Endodermal cell (in vitro differentiated cells): ENCODE results near the gene RPL27. TPM values are rescaled to one million over a fixed set of nuclear protein-coding genes. Genes with fewer than 3 reads are reported as not detected.

Experiments
- DNase-seq: peaks from one replicate; pipeline ENCODE4 v3.0.0-alpha.2; 2017
- H3K27ac ChIP-seq: 2 replicates; pipeline ENCODE4 v1.5.1; 2013; ENCODE audit warnings: mild to moderate bottlenecking, low read depth, low read length, moderate library complexity
- H3K27me3 ChIP-seq: 2 replicates; pipeline ENCODE4 v1.6.1; 2013; ENCODE audit warnings: mild to moderate bottlenecking, low read length, moderate library complexity; ENCODE audit not compliant: insufficient read depth, control insufficient read depth, poor library complexity, severe bottlenecking
- H3K36me3 ChIP-seq: 2 replicates; pipeline ENCODE4 v1.7.0; 2013; ENCODE audit warnings: mild to moderate bottlenecking, low read length, moderate library complexity; ENCODE audit not compliant: control insufficient read depth, insufficient read depth
- H3K4me1 ChIP-seq: one replicate; pipeline ENCODE4 v1.7.0; 2013; ENCODE audit warnings: low read length; ENCODE audit not compliant: control insufficient read depth, insufficient read depth
- H3K4me3 ChIP-seq: 2 replicates; pipeline ENCODE4 v1.5.1; 2013; ENCODE audit warnings: mild to moderate bottlenecking, low read length, moderate library complexity
- H3K9ac ChIP-seq: 2 replicates; pipeline ENCODE4 v1.6.1; 2013; ENCODE audit warnings: mild to moderate bottlenecking, low read length, moderate library complexity; ENCODE audit not compliant: poor library complexity, severe bottlenecking; ENCODE audit errors: extremely low read depth
- H3K9me3 ChIP-seq: 2 replicates; pipeline ENCODE4 v1.6.1; 2013; ENCODE audit warnings: mild to moderate bottlenecking, low read length, moderate library complexity; ENCODE audit not compliant: control insufficient read depth
- H3K27ac Mint-ChIP-seq: 2 replicates; pipeline ENCODE4 v1.8.0; 2020; ENCODE audit warnings: mixed read lengths
- H3K27me3 Mint-ChIP-seq: 2 replicates; pipeline ENCODE4 v1.8.0; 2021; ENCODE audit warnings: mild to moderate bottlenecking, mixed read lengths; ENCODE audit not compliant: insufficient read depth
- H3K36me3 Mint-ChIP-seq: 2 replicates; pipeline ENCODE4 v1.8.0; 2020; ENCODE audit warnings: low read depth, mixed read lengths
- H3K4me1 Mint-ChIP-seq: 2 replicates; pipeline ENCODE4 v1.8.0; 2020; ENCODE audit warnings: mixed read lengths
- H3K4me3 Mint-ChIP-seq: 2 replicates; pipeline ENCODE4 v1.8.0; 2020; ENCODE audit warnings: mild to moderate bottlenecking, moderate library complexity, mixed read lengths
- H3K9me3 Mint-ChIP-seq: 2 replicates; pipeline ENCODE4 v1.8.0; 2020; ENCODE audit warnings: mild to moderate bottlenecking, mixed read lengths
- WGBS, 2 experiments: methylation state at CpG; one replicate each; pipeline versions ENCODE4 v1.1.5 to v1.1.7; 2013; ENCODE audit warnings: missing lambda C conversion rate in 2 of 2, mixed read lengths in 1 of 2; ENCODE audit not compliant: insufficient coverage in 1 of 2, insufficient read length in 1 of 2; 5-methylcytosine and 5-hydroxymethylcytosine counted together
- total RNA-seq, 2 donors: library from RNA; stranded (reverse); fragmentation: NEBNext Ultra II Directional in 1 of 2; extraction: Animal tissue kit (Norgen Biotek cat#: 25700) in 1 of 2; gene quantifications; 2 replicates in 1 of 2; 3 replicates in 1 of 2; pipeline ENCODE4 v1.2.1, GENCODE V29; 2021
- TF ChIP-seq, protein P1 (sequence below): fragments of 200-600 bp; sonication (generic); conservative IDR thresholded peaks from 2 replicates; pipeline ENCODE4 v1.5.0; 2021; ENCODE audit warnings: antibody characterized with exemption, mild to moderate bottlenecking

RPL27 gene
- total RNA-seq, 2 donors from 2014 or later = 1,077 to 1,196 TPM

DNA sequence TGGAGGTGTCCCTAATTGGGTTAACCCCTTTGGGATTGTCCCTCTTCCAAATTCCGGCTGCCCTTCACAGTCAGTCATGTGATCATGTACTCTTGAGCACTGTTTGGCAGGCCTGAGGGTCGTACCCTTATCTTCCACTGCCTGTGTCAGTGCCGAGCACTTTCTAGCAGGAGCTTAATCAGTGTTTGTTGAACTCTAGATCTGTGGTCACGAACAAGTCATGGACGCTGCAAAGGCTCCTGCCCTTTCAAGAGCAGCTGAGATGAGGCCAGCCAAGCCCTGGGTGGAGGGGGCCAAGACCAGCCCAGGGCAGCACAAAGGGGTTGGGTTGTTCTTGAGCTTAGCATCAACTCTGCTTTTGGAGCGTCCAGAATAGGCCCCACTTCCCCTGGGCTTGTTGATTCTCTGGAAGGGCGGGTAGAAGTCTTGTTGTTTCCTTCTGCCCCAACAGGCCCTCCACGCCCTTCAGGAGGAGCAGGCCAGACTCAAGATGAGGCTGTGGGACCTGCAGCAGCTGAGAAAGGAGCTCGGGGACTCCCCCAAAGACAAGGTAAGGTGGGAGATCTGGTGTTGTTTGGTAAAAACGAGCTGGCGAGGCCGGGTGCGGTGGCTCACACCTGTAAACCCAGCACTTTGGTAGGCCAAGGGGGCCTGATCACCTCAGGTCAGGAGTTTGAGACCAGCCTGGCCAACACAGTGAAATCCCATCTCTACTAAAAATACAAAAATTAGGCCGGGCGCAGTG, 13.7 kb downstream of the RPL27 start:
- H3K27ac ChIP-seq = no peak overlapping the region
- peaks cover 21% of the 10 kb centered on the region for H3K4me1 Mint-ChIP-seq
- H3K4me3 Mint-ChIP-seq = no peak overlapping the region
- H3K9me3 Mint-ChIP-seq = no peaks in the 10 kb centered on the region
- H3K9ac ChIP-seq = no peak overlapping the region
- peaks cover 23% of the 10 kb centered on the region for H3K36me3 ChIP-seq
- 92 to 94% methylated on average over 14 to 15 of the region's 15 CpGs for WGBS, 2 experiments
- no peaks in the 10 kb centered on the region for H3K9me3 ChIP-seq
- H3K4me1 ChIP-seq = peaks cover 1% of the 10 kb centered on the region
- TF ChIP-seq, protein P1, sequence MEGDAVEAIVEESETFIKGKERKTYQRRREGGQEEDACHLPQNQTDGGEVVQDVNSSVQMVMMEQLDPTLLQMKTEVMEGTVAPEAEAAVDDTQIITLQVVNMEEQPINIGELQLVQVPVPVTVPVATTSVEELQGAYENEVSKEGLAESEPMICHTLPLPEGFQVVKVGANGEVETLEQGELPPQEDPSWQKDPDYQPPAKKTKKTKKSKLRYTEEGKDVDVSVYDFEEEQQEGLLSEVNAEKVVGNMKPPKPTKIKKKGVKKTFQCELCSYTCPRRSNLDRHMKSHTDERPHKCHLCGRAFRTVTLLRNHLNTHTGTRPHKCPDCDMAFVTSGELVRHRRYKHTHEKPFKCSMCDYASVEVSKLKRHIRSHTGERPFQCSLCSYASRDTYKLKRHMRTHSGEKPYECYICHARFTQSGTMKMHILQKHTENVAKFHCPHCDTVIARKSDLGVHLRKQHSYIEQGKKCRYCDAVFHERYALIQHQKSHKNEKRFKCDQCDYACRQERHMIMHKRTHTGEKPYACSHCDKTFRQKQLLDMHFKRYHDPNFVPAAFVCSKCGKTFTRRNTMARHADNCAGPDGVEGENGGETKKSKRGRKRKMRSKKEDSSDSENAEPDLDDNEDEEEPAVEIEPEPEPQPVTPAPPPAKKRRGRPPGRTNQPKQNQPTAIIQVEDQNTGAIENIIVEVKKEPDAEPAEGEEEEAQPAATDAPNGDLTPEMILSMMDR = no peak
- H3K27me3 ChIP-seq = no peaks in the 10 kb centered on the region
- DNase-seq = peak; percentile 43
- H3K4me3 ChIP-seq = no peak overlapping the region
- H3K27me3 Mint-ChIP-seq = no peaks in the 10 kb centered on the region
- H3K36me3 Mint-ChIP-seq = peaks cover 24% of the 10 kb centered on the region
- H3K27ac Mint-ChIP-seq = no peak overlapping the region

DNA sequence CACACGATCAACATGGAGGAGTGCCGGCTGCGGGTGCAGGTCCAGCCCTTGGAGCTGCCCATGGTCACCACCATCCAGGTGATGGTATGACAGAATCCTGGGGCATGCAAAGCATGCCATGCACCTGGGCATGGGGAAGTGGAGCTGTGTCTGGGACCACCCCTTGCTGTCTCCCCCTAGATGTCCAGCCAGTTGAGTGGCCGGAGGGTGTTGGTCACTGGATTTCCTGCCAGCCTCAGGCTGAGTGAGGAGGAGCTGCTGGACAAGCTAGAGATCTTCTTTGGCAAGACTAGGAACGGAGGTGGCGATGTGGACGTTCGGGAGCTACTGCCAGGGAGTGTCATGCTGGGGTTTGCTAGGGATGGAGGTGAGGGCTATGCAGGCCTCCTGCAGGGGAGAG, 15.1 kb downstream of the RPL27 start:
- H3K4me1 Mint-ChIP-seq = peaks cover 18% of the 10 kb centered on the region
- peak overlapping the region; percentile 80 for H3K27ac Mint-ChIP-seq
- H3K36me3 Mint-ChIP-seq = peaks cover 32% of the 10 kb centered on the region
- Histone ChIP-seq H3K4me3 (no peak overlapping the region), H3K27me3 (no peaks in the 10 kb centered on the region), H3K9ac (no peak overlapping the region), H3K27ac (peak overlapping the region; percentile 10), H3K36me3 (peaks cover 32% of the 10 kb centered on the region), H3K9me3 (no peaks in the 10 kb centered on the region), H3K4me1 (no peaks in the 10 kb centered on the region)
- H3K9me3 Mint-ChIP-seq = no peaks in the 10 kb centered on the region
- 90 to 96% methylated on average over 4 to 8 of the region's 8 CpGs for WGBS, 2 experiments
- TF ChIP-seq, protein P1 = no peak
- DNase-seq = no peak
- H3K4me3 Mint-ChIP-seq = no peak overlapping the region
- no peaks in the 10 kb centered on the region for H3K27me3 Mint-ChIP-seq

DNA sequence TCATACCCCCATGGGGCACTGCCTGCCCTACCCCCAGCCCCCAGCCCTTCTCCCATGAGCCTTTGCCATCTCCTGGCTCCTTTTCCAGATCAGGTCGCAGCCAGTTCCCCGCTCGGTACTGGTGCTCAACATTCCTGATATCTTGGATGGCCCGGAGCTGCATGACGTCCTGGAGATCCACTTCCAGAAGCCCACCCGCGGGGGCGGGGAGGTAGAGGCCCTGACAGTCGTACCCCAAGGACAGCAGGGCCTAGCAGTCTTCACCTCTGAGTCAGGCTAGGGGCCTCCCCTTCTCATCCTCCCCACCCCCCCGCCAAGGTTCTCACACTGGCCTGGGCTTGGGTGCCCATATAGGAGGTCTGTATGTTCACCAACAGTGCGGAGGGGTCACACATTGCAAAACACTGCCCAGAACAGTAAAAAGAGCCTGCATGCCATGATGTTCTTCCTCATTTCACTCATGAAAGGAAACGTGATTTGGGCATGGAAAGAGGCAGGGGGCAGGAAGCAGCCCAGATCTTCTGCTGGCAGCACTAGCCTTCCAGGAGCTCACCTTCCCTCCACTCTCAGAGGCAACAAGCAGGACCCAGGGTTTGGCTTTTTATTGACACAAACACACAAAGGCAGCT, 15.9 kb downstream of the RPL27 start:
- Mint-ChIP-seq H3K4me3 (no peak overlapping the region), H3K36me3 (peaks cover 39% of the 10 kb centered on the region), H3K9me3 (no peaks in the 10 kb centered on the region), H3K27me3 (no peaks in the 10 kb centered on the region), H3K27ac (peak overlapping the region; percentile 79), H3K4me1 (peaks cover 19% of the 10 kb centered on the region)
- no peaks in the 10 kb centered on the region for H3K4me1 ChIP-seq
- no peaks in the 10 kb centered on the region for H3K27me3 ChIP-seq
- no peak overlapping the region for H3K4me3 ChIP-seq
- peak; percentile 46 for DNase-seq
- TF ChIP-seq, protein P1 = no peak
- H3K27ac ChIP-seq = peak overlapping the region; percentile 70
- WGBS, 2 experiments = 90 to 93% methylated on average over 7 to 12 of the region's 12 CpGs
- H3K36me3 ChIP-seq = peaks cover 40% of the 10 kb centered on the region
- H3K9me3 ChIP-seq = no peaks in the 10 kb centered on the region
- H3K9ac ChIP-seq = no peak overlapping the region
